Measurements from ENCODE around the gene COTL1.
A peak's percentile ranks its signal among the peaks of the same experiment; 100 is the strongest.

COTL1 gene

GRCh38 chr16:84603140-84603816 is 14.6 kb downstream of the COTL1 start:
- TF ChIP-seq, protein P1, sequence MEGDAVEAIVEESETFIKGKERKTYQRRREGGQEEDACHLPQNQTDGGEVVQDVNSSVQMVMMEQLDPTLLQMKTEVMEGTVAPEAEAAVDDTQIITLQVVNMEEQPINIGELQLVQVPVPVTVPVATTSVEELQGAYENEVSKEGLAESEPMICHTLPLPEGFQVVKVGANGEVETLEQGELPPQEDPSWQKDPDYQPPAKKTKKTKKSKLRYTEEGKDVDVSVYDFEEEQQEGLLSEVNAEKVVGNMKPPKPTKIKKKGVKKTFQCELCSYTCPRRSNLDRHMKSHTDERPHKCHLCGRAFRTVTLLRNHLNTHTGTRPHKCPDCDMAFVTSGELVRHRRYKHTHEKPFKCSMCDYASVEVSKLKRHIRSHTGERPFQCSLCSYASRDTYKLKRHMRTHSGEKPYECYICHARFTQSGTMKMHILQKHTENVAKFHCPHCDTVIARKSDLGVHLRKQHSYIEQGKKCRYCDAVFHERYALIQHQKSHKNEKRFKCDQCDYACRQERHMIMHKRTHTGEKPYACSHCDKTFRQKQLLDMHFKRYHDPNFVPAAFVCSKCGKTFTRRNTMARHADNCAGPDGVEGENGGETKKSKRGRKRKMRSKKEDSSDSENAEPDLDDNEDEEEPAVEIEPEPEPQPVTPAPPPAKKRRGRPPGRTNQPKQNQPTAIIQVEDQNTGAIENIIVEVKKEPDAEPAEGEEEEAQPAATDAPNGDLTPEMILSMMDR (IDR thresholded peaks at IDR 0.05; ENCODE audit: insufficient read depth, low read length, poor library complexity, severe bottlenecking) = no peak
- peak overlapping the region; percentile 28 for H3K4me3 ChIP-seq (replicated peaks; ENCODE audit: low read depth, low read length)

DNA sequence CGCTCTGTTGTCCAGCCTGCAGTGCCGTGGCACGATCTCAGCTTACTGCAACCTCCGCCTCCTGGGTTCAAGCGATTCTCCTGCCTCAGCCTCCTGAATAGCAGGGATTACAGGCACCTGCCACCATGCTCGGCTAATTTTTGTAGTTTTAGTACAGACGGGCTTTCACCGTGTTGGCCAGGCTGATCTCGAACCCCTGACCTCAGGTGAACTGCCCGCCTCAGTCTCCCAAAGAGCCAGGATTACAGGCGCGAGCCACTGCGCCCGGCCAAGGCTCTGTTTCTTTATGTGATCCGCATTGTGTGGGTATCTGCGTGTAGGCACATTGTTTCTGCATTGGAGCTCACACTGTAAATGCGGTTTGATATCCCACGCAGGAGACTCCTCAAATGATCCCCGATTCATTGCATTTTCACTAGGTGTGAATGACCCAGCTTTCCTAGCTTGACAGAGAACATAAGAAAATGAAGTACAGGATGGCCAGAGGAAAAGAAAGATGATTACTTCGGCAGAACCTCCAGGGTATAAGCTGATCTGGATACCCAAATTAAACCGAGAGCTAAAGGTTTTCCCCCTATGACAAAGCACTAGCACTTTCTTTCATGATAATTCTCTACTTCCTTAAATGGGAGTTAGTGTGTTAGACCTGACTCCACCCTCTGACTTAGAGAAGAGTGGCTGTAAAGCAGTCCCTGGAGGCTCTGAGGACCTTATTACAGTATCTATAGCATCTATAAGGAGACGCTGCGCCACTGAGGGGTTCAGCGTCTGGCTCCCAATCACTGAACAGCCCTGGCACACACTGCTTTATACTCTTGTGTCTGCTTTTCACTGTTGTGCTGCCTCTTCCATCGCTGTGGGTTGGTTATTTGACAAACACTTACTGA is 17.3 kb downstream of the COTL1 start:
- peak; percentile 75 for DNase-seq (ENCODE audit: extremely low read depth, insufficient read length)
- peak overlapping the region; percentile 31 for H3K4me3 ChIP-seq (replicated peaks; ENCODE audit: low read depth, low read length)
- H3K27me3 ChIP-seq (replicated peaks; ENCODE audit: control insufficient read depth, insufficient read depth, low read length) = no peaks in the 10 kb centered on the region

More at GRCh38 chr16:84603140-84603816, 14.6 kb downstream of the COTL1 start:
- no peak for DNase-seq (ENCODE audit: extremely low read depth, insufficient read length)
- H3K36me3 ChIP-seq (ENCODE audit: control insufficient read depth, insufficient read depth, low read length) = peaks cover 4% of the 10 kb centered on the region
- H3K27me3 ChIP-seq (replicated peaks; ENCODE audit: control insufficient read depth, insufficient read depth, low read length) = no peaks in the 10 kb centered on the region

GRCh38 chr16:84599521-84600202 is 18.2 kb downstream of the COTL1 start:
- TF ChIP-seq, protein P1 (IDR thresholded peaks at IDR 0.05; ENCODE audit: insufficient read depth, low read length, poor library complexity, severe bottlenecking) = no peak
- no peaks in the 10 kb centered on the region for H3K36me3 ChIP-seq (ENCODE audit: control insufficient read depth, insufficient read depth, low read length)
- no peaks in the 10 kb centered on the region for H3K27me3 ChIP-seq (replicated peaks; ENCODE audit: control insufficient read depth, insufficient read depth, low read length)
- peak overlapping the region; percentile 54 for H3K4me3 ChIP-seq (replicated peaks; ENCODE audit: low read depth, low read length)
- DNase-seq (ENCODE audit: extremely low read depth, insufficient read length) = peak; percentile 78

More for the DNA sequence above, 17.3 kb downstream of the COTL1 start:
- TF ChIP-seq, protein P1 (IDR thresholded peaks at IDR 0.05; ENCODE audit: insufficient read depth, low read length, poor library complexity, severe bottlenecking) = no peak
- no peaks in the 10 kb centered on the region for H3K36me3 ChIP-seq (ENCODE audit: control insufficient read depth, insufficient read depth, low read length)

DNA sequence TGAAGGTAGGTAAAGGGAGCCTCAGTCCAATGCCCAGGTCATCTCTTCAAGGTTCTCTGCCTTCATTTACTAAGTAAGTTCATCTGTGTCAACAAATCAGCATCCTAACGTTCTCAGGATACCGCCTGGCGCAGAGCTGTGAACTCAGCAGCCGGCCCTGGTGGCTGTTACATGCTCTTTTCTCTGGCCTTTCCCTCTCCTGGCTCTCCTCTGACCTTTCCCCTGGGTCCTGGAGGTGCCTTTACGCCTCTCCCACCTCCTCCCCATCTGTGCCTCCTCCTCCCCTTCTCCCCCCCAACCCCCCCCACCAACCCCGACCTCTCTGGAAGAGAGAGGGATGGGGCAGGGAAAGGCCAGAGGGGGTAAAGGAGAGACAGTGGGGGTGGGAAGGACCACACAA is 19.5 kb downstream of the COTL1 start:
- no peak for DNase-seq (ENCODE audit: extremely low read depth, insufficient read length)
- H3K36me3 ChIP-seq (ENCODE audit: control insufficient read depth, insufficient read depth, low read length) = no peaks in the 10 kb centered on the region
- H3K4me3 ChIP-seq (replicated peaks; ENCODE audit: low read depth, low read length) = no peak overlapping the region; the same call in 1 of the 2 replicates

DNA sequence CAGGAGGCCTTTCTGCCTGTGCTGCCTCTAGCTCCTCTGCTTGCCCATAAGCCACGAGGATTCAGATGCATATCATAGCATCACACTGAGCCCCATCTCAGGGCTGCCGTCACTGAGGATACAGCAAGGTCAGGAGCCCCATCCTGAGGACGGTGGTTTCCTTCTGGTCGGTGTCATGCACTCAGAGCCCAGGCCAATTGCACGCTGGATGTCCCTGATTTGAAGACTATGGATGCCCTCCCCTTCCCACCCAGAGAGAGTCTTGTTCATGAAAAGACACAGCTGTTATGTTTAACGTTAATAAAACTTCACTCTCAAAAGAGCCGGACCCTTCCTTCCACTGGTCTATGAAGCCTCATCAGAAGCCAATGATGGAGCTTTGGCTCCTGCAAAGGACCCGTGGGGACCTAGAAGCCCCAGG is 19.9 kb downstream of the COTL1 start:
- TF ChIP-seq, protein P1 (IDR thresholded peaks at IDR 0.05; ENCODE audit: insufficient read depth, low read length, poor library complexity, severe bottlenecking) = no peak
- DNase-seq (ENCODE audit: extremely low read depth, insufficient read length) = no peak
- no peak overlapping the region; the same call in 1 of the 2 replicates for H3K4me3 ChIP-seq (replicated peaks; ENCODE audit: low read depth, low read length)
- no peaks in the 10 kb centered on the region; the same call in 1 of the 2 replicates for H3K36me3 ChIP-seq (ENCODE audit: control insufficient read depth, insufficient read depth, low read length)
- no peaks in the 10 kb centered on the region for H3K27me3 ChIP-seq (replicated peaks; ENCODE audit: control insufficient read depth, insufficient read depth, low read length)

More for the DNA sequence above, 19.5 kb downstream of the COTL1 start:
- no peaks in the 10 kb centered on the region for H3K27me3 ChIP-seq (replicated peaks; ENCODE audit: control insufficient read depth, insufficient read depth, low read length)
- TF ChIP-seq, protein P1 (IDR thresholded peaks at IDR 0.05; ENCODE audit: insufficient read depth, low read length, poor library complexity, severe bottlenecking) = no peak
